ENCODE results near the gene ZNF761. TPM values are rescaled to one million over a fixed set of nuclear protein-coding genes. Genes with fewer than 3 reads are reported as not detected.

Gene ZNF761
- total RNA-seq, 1 experiment from 2014 or later: 32.7 TPM

DNA sequence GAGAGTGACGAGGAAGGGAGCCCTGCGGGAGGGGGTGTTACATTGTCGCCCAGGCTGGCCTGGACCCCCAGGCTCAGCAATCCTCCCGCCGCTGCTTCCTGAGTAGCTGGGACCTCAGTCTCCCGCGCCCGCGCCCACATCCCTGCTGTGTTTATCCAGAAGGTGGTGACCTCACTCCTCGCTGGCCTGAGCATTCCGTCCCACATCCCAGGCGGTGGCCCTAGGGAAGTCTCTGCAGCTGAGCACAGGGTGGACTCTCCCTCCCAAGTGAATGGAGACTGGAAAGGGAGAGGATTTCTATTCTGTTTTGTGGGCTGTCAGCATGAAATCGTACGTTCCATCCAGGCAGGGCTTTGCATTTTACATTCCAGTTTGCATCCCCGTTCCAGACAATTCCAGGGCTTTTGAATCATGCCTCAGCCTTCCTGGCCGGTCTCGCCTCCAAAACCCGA, 37.2 kb upstream of the ZNF761 start:
- Histone ChIP-seq H3K4ac (ENCODE audit: low read depth, low read length) (no peak overlapping the region), H4K20me1 (ENCODE audit: control insufficient read depth, insufficient read depth, insufficient read length) (no peaks in the 10 kb centered on the region), H3K27ac (ENCODE audit: insufficient read length, low read depth, low read length) (no peak overlapping the region), H3K9ac (ENCODE audit: extremely low read depth, insufficient read length, low read length) (no peak overlapping the region), H2BK120ac (ENCODE audit: low read depth, low read length, poor library complexity, severe bottlenecking) (no peak overlapping the region), H4K91ac (ENCODE audit: insufficient read length, low read depth, low read length) (no peak overlapping the region), H2AK5ac (ENCODE audit: insufficient read length, low read length) (no peak overlapping the region), H4K8ac (replicated peaks; ENCODE audit: insufficient read length, low read depth, low read length) (no peak overlapping the region), H3K23me2 (ENCODE audit: insufficient read length, low read depth, low read length, poor library complexity, severe bottlenecking) (peaks cover 12% of the 10 kb centered on the region), H2AFZ (ENCODE audit: low read length) (peak overlapping the region; percentile 41), H2BK20ac (ENCODE audit: low read depth, low read length, poor library complexity, severe bottlenecking) (no peak overlapping the region), H3K9me3 (ENCODE audit: control insufficient read depth, low read depth, low read length) (no peaks in the 10 kb centered on the region), H2BK15ac (ENCODE audit: low read depth, low read length) (no peak overlapping the region), H3K4me1 (ENCODE audit: insufficient read depth, low read length) (peaks cover 3% of the 10 kb centered on the region; the same call in 1 of the 2 replicates), H3K79me2 (ENCODE audit: insufficient read depth, low read length) (no peaks in the 10 kb centered on the region), H3K18ac (ENCODE audit: insufficient read length, low read depth, low read length) (no peak overlapping the region), H3K23ac (ENCODE audit: insufficient read length, low read depth, low read length) (no peak overlapping the region), H3K27me3 (ENCODE audit: insufficient read depth, low read length) (no peaks in the 10 kb centered on the region), H3K14ac (ENCODE audit: insufficient read depth, low read length) (no peak overlapping the region), H3T11ph (ENCODE audit: low read length) (no peak overlapping the region), H2BK5ac (ENCODE audit: insufficient read length, low read length) (no peak overlapping the region), H3K56ac (ENCODE audit: insufficient read length, low read depth, low read length) (no peak overlapping the region), H3K4me2 (ENCODE audit: insufficient read depth, insufficient read length, low read length) (peak overlapping the region; percentile 53), H4K5ac (ENCODE audit: insufficient read length, low read depth, low read length) (no peak overlapping the region), H3K79me1 (ENCODE audit: insufficient read depth, low read depth, low read length, poor library complexity, severe bottlenecking) (no peaks in the 10 kb centered on the region), H2BK12ac (ENCODE audit: insufficient read length, low read depth, low read length) (no peak overlapping the region)
- DNase-seq: peak; percentile 83
- Mint-ChIP-seq H3K36me3 (ENCODE audit: insufficient read depth in 1 of 3, low read depth in 3 of 3) (peaks cover 13 to 23% (median 16%) of the 10 kb centered on the region in 3 experiments), H3K4me1 (peaks cover 31 to 33% of the 10 kb centered on the region in 2 experiments), H3K4me3 (peak overlapping the region; percentile 97 to 99), H3K9me3 (peaks cover 3 to 5% of the 10 kb centered on the region in 2 experiments; a peak in 3 of 5 replicates), H3K27ac (peak overlapping the region; percentile 70 to 93 (median 87); a peak in 5 of 7 replicates), H3K27me3 (ENCODE audit: low read depth) (no peaks in the 10 kb centered on the region; the same call in 1 of the 2 replicates)
- WGBS (ENCODE audit: extremely low coverage, insufficient read length, low lambda C conversion rate): no CpG with 5 or more reads among the region's 18 CpGs
- TF ChIP-seq, protein P1, sequence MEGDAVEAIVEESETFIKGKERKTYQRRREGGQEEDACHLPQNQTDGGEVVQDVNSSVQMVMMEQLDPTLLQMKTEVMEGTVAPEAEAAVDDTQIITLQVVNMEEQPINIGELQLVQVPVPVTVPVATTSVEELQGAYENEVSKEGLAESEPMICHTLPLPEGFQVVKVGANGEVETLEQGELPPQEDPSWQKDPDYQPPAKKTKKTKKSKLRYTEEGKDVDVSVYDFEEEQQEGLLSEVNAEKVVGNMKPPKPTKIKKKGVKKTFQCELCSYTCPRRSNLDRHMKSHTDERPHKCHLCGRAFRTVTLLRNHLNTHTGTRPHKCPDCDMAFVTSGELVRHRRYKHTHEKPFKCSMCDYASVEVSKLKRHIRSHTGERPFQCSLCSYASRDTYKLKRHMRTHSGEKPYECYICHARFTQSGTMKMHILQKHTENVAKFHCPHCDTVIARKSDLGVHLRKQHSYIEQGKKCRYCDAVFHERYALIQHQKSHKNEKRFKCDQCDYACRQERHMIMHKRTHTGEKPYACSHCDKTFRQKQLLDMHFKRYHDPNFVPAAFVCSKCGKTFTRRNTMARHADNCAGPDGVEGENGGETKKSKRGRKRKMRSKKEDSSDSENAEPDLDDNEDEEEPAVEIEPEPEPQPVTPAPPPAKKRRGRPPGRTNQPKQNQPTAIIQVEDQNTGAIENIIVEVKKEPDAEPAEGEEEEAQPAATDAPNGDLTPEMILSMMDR (conservative IDR thresholded peaks at IDR 0.05): no peak

Data from H9 (cell line).